ENCODE measurements around the gene RPS25.

DNA sequence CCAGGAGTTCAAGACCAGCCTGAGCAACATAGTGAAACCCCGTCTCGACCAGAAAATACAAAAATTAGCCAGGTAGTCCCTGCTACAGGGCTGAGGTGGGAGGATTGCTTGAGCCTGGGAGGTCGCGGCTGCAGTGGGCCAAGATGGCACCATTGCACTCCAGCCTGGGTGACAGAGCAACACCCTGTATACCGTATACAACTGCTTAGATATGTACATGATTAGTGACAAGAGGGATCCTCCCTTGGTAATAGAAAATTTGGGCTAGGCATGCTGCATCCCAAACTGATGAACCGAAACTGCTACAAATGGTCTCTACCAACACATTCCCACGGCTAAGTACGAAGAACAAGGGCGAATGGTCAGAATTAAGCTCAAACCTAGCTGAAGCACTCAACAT, 24.8 kb upstream of the RPS25 start:
- no peak for TF ChIP-seq POLR2AphosphoS5 (IDR thresholded peaks at IDR 0.05)
- no peak for TF ChIP-seq POLR2A (IDR thresholded peaks at IDR 0.05)
- TF ChIP-seq CTCF (IDR thresholded peaks at IDR 0.05 in 8 of 11, conservative IDR thresholded peaks at IDR 0.05 in 3 of 11), result no peak
